HG03442 (cell line): Measurements from ENCODE around the gene ZNF385D.

Source experiments
- ATAC-seq: cut with Tn5 transposase; IDR thresholded peaks from one replicate; pipeline ENCODE4 v1.9.1; 2021; ENCODE audit warnings: mild to moderate bottlenecking, moderate library complexity; ENCODE audit not compliant: unreplicated experiment

ZNF385D gene

GRCh38 chr3:21750080-21750696 lies 822 bp downstream of the ZNF385D start:
- ATAC-seq = no peak

GRCh38 chr3:21747966-21748555 lies 2.9 kb downstream of the ZNF385D start:
- ATAC-seq = no peak

DNA sequence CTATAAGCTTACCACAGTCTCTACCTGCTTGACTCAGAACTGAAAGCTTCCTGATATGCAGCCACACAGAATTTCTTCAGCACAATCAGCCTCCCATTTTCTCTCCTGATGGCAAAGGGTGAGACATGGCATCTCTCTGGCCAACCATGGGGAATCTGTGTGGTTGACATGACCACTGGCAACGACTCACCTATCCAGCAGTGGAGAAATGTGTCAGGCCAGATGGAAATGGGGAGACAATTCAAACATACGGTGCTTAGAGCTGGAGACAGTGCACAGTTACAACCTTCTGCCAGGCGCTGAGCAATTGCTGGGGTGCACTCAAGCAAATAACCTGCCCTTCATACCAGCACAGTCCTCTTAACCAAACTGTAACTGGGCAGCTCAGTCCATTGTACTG lies 3.6 kb downstream of the ZNF385D start:
- no peak for ATAC-seq

DNA sequence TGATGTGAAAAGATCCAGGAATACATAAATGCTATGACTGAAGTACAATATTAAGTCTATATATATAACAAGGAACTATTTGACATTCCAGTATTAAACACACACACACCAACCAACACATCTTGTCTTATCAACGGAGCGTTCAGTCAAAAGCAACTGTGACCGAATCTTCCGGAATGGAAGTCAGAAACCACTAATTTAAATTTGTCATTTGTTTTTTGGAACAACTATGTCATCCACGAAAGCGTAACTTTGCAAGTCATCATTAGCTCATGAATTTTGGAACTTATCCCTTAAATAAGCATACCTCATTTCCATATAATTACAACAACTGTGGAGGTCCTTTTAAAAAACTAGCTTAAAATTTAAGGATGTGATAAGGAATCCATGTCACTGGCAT lies 5.0 kb downstream of the ZNF385D start:
- ATAC-seq = no peak

DNA sequence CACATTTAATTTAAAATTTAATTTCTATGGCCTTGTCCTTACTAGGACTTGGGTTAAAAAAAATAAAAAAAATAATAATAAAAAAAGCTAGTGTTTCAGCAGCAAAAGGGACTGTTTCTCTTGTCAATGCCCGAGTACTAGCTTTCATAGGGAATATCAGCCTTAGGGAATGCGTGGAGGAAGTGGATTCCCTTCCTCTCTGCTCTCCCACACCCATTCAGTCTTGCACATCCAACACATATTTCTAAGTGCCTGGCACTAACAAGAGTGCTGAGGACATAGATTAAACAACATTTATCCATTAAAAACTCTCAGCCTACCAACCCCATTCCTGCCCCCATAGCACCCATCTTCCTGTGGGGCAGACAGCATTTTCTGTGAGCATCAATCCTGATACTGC lies 6.2 kb downstream of the ZNF385D start:
- ATAC-seq = no peak

DNA sequence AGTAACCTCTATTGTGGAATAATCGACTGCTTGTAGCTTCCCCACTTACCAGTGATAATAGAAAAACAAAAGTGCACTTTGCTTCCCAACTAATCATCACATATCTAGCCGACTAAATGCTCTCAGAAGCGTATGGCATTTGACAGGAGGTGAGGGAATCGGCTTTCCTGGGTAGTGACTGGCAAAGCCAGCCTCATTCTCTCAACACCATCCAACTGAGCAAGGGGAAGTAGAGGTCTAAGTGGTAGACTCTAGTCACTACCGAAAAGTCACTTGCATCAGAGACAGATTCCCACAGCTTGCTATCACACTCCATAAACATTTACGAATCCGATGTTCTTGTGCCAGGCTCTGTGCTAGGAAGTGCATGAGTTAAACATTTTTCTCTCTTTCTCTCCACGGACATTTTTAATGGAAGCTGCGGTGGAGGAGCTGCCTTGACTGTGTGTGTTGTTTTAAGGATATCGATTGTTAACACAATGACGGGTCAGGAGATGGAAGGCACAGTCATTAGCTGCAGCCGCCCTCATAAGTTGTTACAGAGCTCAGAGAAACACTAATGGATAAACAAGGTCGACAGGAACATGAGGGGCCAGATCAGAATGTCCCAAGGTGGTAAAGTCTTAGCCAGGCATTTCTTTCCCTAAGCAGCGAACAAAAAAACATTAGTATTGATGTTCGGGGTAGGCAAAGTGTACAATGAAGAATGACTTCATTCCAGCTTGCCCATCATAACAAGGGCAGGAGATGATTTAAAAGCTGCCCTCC lies 11.9 kb downstream of the ZNF385D start:
- ATAC-seq = no peak

DNA sequence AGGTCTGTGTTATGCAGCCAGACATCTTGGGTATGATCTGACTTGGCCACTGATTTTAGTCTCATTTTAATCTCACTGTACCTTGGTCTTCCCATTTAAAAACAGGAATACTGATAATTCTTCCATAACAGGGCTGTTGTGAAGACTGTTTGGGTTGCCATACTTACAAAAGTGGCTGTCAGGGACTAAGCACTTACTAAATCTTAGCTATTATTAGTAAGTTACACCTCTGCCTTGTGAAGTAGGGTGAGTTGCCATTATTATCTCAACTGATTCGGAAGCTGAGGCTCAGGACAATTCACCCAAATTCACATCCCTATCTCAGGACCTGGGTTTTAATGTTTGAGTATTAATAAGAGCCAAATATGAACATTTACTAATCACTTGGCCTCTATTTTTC lies 12.7 kb downstream of the ZNF385D start:
- ATAC-seq = no peak

- ATAC-seq = no peak
Observed at GRCh38 chr3:21734746-21735145, 16.3 kb downstream of the ZNF385D start.

DNA sequence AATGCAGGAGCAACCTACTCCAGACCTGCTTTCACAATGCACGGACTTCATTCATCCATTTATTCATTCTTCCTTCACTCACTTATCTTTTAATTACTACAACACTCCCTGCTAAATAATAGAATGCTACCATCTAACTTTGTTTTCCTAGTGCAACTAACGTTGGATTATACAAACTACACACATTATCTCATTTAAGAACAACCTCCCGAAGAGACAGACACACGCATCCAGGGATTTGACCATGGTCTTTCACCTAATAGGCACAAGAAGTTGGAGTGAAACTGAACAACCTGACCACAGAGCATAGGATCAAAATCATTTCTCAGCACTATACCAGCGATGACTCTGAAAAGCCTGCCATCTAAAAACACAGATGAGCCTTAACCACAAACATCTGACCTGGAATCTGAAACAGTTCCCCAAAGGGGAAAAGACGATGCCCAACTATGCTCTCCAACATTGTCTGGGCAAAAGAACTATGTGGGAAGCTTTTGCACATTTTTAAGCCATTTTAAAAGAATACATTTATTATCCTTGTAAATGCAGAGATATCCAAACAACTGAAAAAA lies 21.0 kb downstream of the ZNF385D start:
- no peak for ATAC-seq

DNA sequence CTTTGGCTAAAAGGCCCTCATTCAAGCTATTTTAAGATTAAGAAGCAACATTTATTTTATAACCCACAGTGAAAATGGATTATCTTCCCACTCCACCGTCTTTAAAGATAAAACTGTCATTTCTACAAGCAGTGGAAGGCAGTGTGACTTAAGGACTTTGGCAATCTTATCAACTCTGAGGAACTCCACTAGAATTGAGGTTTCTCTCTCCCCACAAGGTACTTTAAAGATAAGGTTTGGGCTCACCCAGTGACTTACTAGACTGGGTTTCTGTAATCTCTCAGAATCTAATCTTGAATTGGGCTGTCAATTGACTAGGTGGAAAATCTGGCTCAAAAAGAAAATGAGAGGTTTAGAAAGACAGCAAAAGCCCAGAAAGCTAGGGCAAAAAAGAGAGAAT lies 21.7 kb downstream of the ZNF385D start:
- no peak for ATAC-seq

- ATAC-seq = no peak
Observed at GRCh38 chr3:21722768-21723167, 28.2 kb downstream of the ZNF385D start.

DNA sequence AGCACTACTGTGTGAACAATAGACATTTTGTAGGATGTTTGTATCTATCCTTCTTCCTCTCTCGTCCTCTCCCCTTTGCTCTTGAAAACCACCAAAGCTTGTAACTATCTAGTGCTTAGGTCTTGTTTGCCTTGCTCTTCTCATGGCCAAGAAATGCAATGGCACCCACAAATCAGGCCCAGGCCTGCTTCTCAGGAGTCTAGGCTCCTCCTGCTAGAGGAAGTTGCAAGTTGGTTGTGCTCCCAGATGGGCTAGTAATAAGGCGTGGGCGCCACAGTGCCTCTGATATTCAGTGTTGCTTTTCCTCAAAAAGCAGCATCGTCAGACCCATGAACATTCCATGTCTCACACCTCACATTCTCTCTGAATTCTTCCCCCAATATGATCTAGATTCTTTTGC lies 28.7 kb downstream of the ZNF385D start:
- ATAC-seq = no peak

GRCh38 chr3:21718943-21719591 lies 31.9 kb downstream of the ZNF385D start:
- ATAC-seq = no peak

DNA sequence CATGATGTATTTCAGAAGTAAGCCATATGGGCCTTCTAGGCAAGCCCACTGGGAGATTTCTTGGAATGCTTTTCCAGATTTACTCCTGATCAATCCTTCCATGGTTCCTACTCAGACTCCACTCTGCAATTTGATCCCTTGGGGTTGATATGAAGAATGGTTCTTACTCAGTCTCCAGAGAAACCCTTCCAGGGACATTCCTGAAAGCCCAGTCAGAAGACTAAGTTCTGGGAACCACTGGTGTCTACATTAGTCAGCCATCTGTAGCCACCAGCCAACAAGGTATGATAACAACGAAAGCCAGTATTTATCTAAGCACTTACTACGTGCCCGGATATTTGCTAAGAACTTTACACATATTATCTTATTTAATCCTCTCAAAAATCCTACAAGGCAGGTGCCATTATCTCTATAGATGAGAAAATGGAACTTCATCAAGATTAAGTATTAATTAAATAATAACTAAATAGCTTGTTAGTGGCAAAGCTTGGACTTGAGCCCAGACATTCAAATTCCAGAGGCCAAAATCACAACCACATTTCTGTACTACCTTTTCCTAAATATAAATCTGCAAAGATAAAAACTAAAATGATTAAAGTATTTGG lies 32.7 kb downstream of the ZNF385D start:
- no peak for ATAC-seq

DNA sequence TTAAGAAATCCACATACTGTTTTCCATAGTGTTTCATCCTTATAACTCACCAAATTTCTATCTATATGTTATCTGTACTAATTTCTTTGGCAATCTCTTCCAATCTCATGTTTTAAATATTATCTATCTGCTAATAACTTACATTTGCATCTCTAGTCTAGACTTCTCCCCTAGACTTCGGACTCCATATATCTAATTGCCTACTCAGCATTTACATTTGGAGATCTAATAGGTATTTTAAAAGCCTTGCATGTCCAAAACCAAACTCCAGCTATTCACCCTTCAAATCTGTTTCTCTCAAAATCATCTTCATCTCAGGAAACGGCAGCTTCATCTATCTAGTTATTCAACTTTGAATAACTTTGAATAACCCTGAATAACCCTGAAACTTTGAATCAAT lies 35.3 kb downstream of the ZNF385D start:
- ATAC-seq = no peak

GRCh38 chr3:21705769-21706168 lies 45.2 kb downstream of the ZNF385D start:
- no peak for ATAC-seq

DNA sequence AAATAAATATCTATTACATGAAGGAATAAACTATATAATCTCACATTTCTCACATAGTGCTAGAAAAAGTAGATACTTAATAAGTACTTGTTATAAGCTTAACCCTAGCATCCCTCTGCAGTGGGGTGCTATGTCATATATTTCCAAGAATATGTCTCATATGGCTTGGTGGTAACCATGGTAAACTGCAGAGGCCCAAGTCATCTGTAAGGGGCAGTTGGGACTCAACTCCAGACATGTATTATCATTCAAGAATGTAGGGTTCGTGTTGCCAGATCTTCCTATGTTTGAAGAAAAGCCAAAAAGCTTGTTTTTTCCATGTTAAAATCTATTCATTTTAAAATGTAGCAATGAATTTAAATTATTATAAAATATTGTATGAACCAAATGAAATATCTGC lies 46.2 kb downstream of the ZNF385D start:
- no peak for ATAC-seq

- ATAC-seq = no peak
Observed at GRCh38 chr3:21703291-21703690, 47.7 kb downstream of the ZNF385D start.

DNA sequence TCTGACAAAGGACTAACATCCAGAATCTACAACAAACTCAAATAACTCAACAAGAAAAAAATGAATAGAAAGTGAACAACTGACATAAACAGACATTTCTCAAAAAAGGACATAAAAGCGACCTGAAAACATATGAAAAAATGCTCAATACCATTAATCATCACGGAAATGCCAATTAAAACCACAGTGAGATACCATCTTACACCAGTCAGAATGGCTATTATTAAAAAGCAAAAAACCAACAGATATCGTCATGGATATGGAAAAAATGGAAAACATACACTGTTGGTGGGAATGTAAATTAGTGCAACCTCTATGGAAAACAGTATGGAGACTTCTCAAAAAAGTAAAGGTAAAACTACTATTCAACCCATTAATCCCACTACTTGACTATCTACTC lies 53.3 kb downstream of the ZNF385D start:
- ATAC-seq = no peak

GRCh38 chr3:21694506-21694905 lies 56.5 kb downstream of the ZNF385D start:
- ATAC-seq = no peak

DNA sequence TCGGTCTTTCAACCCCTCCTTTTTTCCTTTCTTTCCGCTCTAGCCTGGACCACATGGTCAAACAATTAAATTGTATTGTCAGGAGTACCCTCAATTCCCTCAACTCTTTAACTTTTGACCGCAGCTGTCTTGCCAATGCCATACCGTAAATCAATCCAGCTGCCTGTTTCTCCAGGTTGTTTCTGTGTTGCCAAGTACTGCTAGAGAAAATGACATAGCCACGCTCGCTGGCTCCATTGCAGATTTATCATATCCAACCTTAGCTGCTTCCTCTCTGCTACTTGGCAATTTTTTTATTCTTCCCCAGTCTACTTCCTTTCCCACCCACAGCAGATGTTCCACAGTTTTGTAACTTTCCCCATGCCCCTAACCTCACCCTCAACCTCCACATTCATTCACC lies 60.0 kb downstream of the ZNF385D start:
- no peak for ATAC-seq
